GM18867 (cell line): ENCODE results near the gene MTHFD1.

Source experiments
- ATAC-seq: cut with Tn5 transposase; IDR thresholded peaks from one replicate; pipeline ENCODE4 v1.9.1; 2021; ENCODE audit warnings: mild to moderate bottlenecking, moderate library complexity; ENCODE audit not compliant: unreplicated experiment

The MTHFD1 gene

DNA sequence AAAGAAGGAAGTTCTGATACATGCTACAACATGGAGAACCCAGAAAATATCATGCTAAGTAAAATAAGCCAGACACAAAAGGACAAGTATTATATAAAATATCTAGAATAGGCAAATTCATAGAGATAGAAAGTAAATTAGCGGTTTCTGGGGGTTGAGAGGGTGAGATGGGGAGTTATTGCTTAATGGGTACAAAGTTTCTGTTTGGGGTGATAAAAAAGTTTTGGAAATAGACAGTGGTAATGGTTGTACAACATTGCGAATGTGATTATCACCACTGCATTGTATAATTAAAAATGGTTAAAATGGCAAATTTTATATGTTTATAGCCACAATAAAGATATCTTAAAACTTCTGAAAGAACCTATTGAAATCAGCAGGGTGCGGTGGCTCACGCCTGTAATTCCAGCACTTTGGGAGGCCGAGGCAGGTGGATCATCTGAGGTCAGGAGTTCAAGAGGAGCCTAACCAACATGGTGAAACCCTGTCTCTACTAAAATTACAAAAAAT is 100.5 kb downstream of the MTHFD1 start:
- no peak for ATAC-seq

DNA sequence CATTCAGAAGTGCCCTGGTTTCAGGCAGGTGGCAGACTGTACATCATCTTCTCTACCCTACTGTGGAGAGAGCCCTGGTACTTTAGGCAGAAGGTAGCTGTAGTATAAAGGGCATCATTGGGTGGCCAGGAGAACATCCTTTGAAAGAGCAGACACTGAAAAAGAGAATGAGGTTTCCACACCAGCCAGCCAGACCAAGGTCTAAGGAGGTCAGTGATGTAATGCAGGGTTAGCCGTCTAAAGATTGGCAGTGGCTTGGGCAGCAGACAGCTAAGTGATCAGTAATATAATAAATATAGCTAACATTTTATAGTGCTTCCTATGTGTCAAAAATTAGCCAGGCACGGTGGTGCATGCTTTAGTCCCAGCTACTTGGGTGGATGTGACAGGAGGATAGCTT is 103.5 kb downstream of the MTHFD1 start:
- ATAC-seq = no peak

DNA sequence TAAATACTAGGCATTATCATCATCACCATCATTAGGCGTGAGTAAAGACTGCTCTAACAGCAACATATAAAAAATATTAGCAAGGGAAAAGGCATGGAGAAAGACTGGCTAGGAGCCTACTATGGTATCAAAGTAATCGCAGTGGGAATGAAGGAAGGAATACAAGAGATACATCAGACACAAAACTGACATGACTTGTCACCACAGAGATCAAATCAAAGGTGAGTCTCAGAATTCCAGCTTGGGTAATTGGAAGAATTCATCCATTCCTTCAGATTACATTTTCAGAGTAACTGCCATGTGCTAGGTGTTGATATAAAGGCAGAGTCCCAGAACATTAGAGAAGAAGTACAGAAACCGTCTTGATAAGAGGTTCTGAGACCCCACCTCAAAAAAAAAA is 105.3 kb downstream of the MTHFD1 start:
- ATAC-seq = no peak

DNA sequence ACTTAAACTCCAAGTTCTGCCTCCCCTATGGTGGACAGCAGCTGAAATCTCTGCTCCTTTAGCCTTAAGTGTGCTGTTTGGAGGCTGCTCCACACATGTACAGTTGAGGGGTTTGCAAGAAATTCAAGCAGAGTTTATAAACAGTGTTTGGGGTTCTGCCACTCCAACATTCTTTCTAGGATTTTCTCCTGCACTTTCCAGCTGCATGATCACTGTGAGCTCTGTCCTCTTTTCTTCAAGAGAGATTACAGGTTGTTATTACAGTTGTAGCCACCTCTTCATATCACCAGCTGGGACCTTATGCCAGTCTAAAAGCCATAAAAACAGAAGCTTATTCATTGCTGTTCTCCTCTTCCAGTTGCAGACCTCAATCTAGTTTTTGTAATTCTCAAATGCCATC is 107.1 kb downstream of the MTHFD1 start:
- ATAC-seq = no peak

DNA sequence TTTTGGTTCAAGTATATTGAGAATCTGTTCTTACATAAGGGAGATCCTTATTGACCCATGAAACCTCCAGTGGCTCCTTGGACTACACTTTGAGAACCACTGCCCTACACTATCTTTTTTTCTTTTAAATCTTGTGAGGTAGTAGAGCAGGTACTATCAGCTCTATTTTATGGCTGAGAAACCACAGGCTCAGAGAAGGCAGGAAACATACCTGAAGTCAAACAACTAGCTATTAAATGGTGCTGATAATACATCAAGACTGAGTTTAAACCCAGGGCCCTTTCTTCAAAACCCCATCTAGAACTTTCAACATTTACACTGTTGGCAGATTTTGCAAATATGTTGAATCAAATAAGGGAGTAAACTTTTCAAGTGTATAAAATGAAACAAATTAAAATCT is 108.6 kb downstream of the MTHFD1 start:
- no peak for ATAC-seq

DNA sequence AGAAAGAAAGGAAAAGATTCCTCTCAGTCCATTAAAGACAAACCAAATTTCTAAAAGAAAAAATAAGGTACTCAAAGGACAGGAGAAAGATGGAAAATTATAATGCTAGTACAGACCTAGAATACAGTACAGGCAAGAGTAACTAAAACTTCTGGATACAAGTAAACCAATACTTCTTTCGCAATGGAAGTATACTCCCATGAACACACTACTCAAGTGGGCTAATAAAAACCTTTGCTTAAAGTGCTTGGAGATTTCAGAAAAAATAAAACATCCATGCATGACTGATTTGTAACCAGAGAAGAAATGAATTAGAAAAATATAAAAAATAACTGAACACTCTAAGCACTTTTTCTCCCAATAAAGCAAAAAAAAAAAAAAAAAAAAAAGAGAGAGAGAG is 111.9 kb downstream of the MTHFD1 start:
- no peak for ATAC-seq

DNA sequence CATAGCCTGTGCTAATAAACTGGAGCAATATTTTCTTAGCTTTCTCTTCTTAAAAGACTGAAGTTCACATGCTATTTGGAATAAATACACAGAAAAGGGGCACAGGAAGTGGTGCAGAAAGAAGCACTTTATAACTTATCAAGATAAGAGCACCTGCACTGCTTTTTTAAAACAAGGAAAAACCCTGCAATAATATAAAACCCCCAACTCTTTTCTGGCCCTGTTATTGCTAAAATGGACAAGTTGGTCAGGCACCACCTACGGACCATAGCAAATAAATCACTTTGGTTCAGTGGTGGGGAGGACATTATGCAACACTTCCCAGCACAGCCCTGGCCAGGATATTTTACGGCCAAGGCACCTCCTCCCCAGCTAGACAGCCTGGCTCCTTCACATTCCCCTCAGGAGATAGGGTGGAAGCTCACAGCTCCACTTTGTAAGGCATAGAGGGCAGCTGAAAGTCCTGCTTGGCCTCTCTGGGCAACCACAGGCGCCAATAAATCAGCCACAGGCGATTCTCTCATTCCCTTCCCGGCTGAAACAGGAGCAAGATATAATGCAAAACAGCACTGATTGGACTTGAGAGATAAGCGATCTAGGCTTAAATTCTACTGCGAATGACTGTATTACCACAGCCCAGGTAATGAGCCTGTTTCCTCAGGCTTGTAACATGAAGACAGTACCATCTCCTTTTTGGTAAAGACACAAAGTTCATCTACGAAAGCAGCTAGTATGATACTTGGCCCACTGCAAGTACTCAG is 113.4 kb downstream of the MTHFD1 start:
- no peak for ATAC-seq

DNA sequence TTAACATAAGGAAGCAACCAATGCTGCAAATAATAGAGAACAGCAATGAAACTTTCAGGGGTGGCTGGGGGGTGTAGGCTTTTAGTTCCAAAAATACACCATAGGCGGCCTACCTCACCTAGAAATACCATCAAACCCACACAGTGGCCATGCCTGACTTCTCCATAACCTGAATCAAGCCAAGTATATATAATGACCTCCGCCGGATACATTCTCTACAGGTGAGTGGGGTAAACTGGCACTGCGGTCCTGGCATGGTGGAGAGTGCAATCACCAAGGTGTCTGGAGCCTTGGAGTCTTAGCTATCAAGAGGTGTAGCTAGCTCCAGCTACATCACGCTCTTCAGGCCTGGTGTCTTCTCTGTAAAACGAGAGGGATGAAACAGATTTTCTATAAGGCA is 114.3 kb downstream of the MTHFD1 start:
- no peak for ATAC-seq

DNA sequence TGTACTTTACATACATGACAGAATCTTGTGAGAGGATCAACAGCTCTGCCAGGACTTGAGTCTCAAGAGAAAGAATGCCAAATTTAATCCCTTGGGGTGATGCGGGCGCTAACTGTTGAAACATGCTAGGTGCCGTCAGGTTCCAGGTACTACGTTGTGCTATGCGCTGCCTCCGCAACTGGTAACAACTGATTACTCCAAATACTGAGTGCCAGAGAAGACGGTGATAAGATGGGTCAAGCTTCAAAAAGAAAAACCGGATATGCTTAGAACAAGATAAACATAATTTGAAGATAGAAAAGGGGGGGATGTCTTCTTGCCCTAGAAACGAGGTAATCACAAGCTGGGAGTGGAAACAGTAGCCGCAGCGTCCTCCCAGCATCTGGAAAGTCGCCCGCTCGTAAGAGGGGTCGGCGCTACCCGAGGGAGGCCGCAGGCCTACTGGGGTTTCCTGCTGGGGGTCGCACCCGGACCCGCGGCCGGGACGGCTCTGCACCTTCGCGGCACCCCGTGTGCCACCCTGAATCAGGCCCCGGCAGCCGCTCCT is 114.8 kb downstream of the MTHFD1 start:
- no peak for ATAC-seq

DNA sequence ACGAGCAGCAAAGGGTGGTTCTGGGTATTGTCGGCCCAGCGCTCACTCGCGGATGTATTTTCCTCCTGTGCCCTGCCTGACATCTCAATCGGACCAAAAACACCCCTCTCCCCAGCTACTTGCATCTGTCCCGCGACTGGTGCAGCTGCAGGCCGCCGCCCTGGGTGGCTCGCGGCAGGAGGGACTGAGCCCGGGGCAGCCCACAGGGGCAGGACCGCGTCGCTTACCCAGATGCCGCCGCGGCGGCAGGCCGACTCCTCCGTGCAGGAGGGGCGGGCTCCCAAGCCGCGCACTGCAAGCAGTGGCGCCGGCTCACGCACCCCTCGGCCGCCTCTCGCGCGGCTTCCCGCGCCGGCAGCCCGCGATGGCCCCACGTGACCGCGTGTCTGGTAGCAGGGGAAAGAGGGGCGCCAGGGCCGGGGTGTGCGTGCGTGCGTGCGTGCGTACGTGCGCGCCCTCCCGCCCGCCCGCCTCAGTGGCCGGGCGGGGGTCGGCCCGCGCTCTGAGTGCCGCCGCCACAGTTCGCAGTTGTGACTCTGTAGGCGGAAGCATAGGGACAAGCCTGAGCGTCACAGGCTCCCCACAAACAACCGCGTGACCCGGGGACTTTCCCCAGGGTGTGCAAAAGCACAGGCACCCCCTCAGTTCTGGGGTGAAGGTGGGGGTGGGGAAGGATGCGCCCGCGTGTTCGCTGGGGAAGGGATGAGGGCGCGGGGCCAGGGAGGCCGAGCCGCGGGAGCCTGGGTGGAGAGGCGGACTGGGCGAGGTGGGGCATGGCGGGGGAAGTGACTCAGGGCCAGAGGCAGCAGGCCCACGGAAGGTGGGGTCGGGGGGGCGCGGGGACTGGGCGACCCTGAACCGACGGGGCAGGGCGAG is 115.5 kb downstream of the MTHFD1 start, which contains the start of gene ZBTB25:
Gene ZBTB25 (minus strand): TSS at position 405 of the 876 bp plus-strand sequence. CDS start 13,305 bp downstream, outside the sequence.
- peak; percentile 61 for ATAC-seq

DNA sequence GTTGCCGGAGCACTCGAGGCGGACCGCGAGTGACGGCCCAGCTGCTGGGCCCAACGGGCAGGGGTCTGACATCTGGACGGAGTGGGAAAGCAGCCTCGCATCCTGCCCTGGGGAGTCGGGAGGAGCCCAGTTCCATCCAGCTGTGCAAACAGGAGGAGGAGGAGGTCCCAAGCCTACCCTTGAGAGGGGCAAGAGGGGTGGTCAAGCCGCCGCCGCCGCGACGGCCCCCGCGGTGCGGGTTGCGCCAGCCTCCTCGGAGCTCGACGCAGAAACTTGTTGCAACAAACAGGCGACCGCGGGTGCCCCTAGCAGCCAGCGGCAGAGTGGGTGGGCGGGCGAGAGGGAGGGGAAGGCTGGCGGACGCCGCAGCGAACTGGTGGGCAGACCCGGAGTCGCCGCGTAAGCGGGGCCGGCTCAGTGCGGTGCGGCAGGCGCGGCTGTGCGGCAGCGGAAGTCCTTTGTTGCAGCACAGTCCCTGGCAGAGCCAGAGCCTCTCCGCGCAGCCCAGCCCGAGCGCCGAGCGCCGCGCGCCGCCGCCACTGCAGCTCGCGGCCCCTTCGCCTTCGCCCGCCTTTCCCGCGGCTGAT is 116.2 kb downstream of the MTHFD1 start, which contains the start of gene ZBTB1:
Gene ZBTB1 (plus strand): TSS at position 461 of the 587 bp plus-strand sequence. CDS start 16,735 bp downstream, outside the sequence.
- ATAC-seq = peak; percentile 24

DNA sequence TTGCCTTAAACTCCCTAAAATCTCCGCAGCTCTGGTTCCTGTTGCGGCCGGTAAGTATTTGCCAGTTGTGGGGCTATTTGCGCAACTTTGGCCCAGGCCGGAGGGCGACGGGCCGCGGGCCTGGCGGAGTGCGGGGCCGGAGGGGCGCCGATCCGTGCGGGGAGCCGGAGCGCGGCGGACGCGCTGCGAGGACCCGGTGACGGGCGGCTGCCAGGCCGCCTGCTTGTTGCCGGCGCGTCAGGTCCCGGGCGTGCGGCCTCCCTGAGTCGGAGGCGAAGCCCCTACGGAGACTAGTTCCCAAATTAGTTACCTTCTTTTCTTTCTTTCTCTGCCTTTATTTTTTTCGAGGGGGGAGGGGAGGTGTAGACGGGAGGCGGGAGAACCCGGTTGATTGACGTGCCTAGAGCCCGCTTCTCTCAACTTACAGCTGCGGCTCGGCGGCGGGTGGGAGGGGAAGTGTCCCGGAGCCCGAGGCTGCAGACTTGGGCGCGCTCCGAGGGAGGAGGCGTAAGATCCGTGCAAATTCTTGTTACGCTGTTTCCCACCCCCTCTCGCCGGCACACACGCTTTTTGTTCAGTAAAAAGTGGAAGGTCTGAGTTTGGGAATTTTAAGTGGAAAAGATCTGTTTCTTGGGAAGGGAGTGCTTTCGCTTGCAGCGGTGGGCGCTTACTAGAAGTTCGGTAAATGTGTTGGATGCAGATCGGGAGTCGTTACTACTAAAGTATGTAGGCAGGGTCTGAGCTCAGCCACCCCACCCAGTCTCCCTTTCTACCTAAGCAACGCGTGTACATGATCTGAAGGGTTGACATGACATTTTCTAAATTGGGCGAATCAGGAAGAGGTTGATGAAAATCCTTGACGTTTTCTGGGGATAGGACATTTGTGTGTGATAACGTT is 117.0 kb downstream of the MTHFD1 start:
- ATAC-seq = peak; percentile 22

DNA sequence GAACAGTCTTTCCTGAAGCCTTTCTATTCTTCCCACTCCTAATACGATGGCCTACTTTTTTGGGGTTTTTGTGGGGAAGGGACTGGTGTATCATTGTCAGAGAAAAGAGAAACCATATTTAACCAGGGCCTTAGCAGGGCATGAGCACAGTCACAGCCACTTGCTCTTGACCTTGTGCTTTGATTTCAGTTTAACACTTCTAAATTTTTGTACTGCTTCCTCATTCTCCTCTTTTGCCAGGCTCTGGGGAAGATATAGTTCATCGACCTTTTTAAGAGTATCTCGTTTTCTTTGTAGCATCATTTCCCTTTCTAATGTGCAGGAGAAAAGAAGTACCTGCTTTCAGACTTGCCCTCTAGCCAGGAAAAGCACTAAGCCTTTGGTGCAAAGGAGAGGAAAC is 118.6 kb downstream of the MTHFD1 start:
- no peak for ATAC-seq

DNA sequence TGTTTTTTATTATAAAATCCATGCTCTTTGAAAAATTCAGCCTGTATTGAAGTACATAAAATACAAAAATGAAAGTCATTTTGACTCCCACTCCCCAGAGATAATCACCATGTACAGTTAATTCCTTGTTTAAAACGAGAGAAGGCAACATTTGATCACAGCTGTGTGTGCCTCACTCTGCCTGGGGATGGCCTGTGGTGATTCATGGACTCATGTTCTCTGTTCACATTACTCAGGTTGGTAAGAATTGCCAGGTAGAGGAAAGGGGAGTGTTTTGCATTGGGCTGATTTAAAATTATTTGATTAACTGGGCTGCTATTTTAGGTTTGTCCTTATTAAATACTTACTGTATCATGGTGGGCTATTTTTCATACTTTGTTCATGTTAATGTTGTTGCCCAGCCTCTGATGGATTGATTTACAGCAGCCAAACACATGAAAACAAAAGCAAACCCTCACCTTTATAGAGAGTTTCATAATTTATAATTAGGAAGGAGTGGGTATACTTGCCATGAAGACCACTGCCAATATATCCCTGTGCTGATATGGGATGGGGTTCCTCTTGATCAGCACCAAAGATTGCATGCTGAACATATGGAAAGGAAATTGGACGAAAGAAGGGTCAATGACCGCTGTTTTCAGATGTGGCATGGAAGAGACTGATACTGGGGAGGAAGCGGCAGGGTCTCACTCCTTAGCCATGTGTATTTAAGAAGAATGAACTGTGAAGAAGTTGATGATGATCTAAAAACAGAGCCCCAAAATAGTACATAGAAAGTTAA is 119.4 kb downstream of the MTHFD1 start:
- ATAC-seq = no peak

DNA sequence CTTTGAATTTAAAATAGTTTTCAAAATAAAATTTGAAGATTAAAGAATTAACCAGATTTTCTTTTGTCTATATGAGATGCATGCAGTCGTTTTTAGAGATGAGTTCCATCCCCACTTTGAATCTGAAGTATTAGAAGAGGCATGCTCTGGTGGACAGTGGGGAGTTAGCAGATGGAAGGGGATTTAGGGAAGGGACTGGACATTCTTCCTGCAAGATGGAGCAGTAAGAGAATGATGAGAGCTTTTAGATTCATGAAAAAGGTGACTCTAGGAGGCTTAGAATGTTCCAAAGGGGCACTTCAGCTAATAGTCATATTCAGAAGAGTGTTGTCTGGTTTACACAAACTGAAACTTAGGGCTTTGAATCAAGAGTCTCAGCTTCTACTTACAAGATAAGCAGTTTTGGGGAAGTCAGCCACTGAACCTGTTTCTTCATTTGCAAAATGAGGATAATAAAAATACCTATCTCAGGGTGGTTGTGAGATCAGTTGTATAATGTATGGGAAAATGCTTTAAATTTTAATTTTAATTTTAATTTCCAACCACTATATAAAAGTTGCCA is 120.1 kb downstream of the MTHFD1 start:
- peak; percentile 13 for ATAC-seq

DNA sequence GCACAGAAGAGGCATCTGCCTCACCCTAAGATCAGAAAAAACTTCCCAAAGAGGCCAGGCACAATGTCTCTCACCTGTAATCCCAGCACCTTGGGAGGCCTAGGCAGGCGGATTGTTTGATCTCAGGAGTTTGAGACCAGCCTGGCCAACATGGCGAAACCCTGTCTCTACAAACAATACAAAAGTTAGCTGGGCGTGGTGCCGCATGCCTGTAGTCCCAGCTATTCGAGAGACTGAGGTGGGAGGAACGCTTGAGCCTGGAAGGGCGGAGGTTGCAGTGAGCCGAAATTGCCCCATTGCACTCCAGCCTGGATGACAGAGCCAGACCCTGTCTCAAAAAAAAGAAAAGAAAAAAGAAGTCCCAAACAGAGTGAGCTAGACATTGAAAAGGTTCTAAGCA is 120.9 kb downstream of the MTHFD1 start:
- no peak for ATAC-seq
